Measurements from ENCODE around the gene DNAJC17.
A peak's percentile ranks its signal among the peaks of the same experiment; 100 is the strongest.

The DNAJC17 gene

GRCh38 chr15:40787991-40788390 is 19.3 kb downstream of the DNAJC17 start:
- no peak for DNase-seq

GRCh38 chr15:40787344-40787841 is 19.9 kb downstream of the DNAJC17 start:
- peak; percentile 58 to 68 for DNase-seq

- DNase-seq = no peak
Observed at GRCh38 chr15:40785814-40786213, 21.5 kb downstream of the DNAJC17 start.

- no peak for DNase-seq
Observed at GRCh38 chr15:40785164-40785563, 22.1 kb downstream of the DNAJC17 start.

- peak; percentile 9 to 12 for DNase-seq
Observed at GRCh38 chr15:40782609-40783227, 24.6 kb downstream of the DNAJC17 start.

- DNase-seq = no peak
Observed at GRCh38 chr15:40776537-40777141, 30.6 kb downstream of the DNAJC17 start.

GRCh38 chr15:40775740-40776536 is 31.3 kb downstream of the DNAJC17 start:
- DNase-seq = no peak

GRCh38 chr15:40775007-40775406 is 32.3 kb downstream of the DNAJC17 start:
- DNase-seq = no peak

- no peak for DNase-seq
Observed at GRCh38 chr15:40773902-40774301, 33.4 kb downstream of the DNAJC17 start.

- DNase-seq = no peak
Observed at GRCh38 chr15:40773496-40773895, 33.8 kb downstream of the DNAJC17 start.

GRCh38 chr15:40772014-40772413 is 35.3 kb downstream of the DNAJC17 start:
- DNase-seq = no peak

- DNase-seq = no peak
Observed at GRCh38 chr15:40771242-40771641, 36.0 kb downstream of the DNAJC17 start.

GRCh38 chr15:40770147-40770721 is 37.0 kb downstream of the DNAJC17 start:
- DNase-seq = no peak

GRCh38 chr15:40769274-40770146 is 37.8 kb downstream of the DNAJC17 start, which contains the start of gene C15orf62:
Gene C15orf62, plus strand, starts transcription at chr15:40769980. Its CDS starts 516 bp downstream, at chr15:40770496.
- DNase-seq = peak; percentile 63 to 78

GRCh38 chr15:40768521-40769273 is 38.6 kb downstream of the DNAJC17 start:
- DNase-seq = no peak

- DNase-seq = no peak
Observed at GRCh38 chr15:40767838-40768500, 39.3 kb downstream of the DNAJC17 start.

- no peak for DNase-seq
Observed at GRCh38 chr15:40766906-40767837, 40.1 kb downstream of the DNAJC17 start.

- no peak for DNase-seq
Observed at GRCh38 chr15:40766194-40766815, 41.0 kb downstream of the DNAJC17 start.

GRCh38 chr15:40764629-40765103 is 42.6 kb downstream of the DNAJC17 start:
- DNase-seq = no peak
